ENCODE data around the gene CNOT2.

The CNOT2 gene

DNA sequence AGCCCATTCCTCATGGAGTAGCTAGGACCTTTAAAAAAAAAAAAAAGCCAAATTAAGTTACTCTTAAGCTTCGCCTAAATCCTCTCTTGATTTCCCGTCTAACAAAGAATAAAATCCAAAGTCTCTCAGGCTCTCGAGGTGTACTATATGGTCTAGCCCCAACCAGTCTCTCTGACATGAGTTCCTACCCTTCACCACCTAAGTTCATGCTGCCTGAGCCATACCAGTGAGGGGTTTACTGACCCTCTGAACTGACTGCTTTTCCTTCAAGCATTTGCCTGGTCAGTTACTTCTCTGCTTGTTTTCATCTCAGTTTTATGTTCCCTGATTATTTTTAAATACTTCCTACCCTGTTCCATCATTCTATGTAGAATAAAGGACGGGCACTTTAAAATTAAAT lies 64.6 kb downstream of the CNOT2 start:
- DNase-seq, result no peak

DNA sequence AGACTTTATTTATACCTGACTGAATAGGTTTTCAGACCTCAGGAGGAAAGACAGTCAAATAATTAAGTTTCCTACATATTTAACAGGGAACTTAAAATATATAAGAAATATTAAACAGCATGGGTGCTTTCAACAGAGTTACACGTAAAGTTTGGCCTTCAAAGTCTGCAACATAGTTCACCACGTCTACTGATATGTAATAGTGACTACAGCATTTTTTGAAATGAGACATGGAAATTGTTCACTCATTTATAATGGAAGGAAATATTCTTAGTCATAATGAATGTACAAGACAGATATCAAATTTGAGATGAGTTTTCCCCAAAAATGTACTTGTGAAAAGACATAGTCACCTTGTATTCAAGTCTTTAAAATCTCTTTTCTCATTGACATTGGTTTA lies 66.1 kb downstream of the CNOT2 start:
- no peak for DNase-seq

DNA sequence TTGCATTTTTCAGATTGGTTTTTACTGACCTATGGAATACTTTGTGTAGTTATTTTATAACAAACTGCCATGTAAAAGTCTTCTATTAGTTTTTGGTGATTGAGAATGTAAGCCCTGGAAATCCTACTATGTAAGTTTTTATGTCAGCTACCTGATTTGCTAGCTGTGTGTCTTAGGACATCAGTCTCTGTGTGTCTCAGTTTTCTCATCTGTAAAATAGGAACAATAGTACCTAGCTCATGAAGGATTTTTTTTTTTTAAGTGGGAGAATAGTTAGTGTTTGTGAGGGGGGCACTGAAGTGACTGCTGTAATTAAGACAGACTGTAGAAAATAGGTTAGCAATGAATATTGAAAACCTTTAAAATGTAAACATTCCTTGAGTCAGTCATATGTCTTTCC lies 70.9 kb downstream of the CNOT2 start:
- no peak for DNase-seq

DNA sequence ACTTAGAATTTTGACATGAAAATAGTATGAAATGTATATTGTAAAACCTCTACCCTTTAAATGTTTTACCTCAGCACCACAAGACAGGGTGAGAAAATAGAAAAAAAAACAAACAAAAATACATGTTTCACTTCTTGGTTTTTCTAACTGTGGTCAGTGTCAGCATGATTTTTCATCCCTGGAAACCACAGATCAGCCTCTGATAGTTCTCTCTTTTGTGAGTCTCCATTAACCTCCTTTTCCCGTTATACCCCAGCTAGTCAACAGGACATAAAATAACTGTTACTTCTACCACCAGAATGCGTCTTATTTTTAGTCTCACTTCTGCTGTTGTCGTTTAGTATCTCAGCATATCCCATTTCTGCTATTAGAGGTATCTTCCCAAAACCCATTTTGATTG lies 74.5 kb downstream of the CNOT2 start:
- no peak for DNase-seq

- no peak for DNase-seq
Measured at GRCh38 chr12:70319605-70320004, 76.4 kb downstream of the CNOT2 start.

- DNase-seq, result peak; percentile 41
Measured at GRCh38 chr12:70321191-70321590, 78.0 kb downstream of the CNOT2 start.

DNA sequence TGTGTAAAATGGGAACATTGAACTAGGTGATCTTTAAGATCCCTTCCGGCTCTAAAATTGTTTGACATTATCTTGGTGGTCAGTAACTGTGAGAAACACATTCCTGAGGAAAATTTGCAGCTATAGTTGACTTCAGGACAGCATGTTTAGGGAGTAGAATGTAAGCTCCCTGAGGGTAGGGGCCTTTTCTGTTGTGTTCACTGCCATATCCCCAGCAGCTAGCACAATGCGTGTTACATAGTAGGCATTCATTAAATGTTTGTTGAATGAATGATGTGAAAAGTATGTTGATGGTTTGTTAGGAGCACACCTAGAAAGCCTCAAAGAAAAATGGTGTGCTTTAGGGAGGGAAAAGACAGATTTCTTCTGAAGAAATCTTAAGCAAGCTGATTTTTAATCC lies 84.3 kb downstream of the CNOT2 start:
- no peak for DNase-seq

DNA sequence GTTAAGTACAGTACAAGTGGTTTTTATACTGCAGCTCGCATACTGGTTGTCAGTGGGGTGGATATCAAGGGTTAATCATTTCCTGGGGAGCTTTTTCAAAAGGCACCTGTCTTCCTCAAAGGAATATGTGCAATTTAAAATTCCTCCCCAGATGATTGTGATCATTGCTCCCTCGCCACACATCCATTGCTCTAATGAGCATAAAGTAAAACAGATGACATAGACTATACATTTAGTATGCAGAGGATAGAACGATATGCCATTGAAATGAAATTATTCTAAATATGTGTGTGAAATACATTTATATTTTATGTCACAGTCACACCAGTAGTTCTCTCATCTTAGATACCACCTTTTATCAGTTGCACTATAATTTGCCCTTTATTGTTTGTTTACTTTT lies 86.5 kb downstream of the CNOT2 start:
- DNase-seq, result no peak

DNA sequence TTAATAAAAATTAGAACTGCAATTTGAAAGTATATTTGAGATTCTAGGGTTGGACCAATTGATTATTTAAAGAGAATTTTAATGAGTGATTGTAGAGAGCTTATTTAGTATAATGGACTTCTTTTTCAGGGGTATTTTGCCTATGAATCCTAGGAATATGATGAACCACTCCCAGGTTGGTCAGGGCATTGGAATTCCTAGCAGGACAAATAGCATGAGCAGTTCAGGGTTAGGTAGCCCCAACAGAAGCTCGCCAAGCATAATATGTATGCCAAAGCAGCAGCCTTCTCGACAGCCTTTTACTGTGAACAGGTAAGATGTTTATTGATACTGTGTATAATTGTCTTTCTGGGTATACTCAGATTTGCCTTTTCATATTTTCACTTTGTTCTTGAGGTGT lies 86.9 kb downstream of the CNOT2 start:
- no peak for DNase-seq

DNA sequence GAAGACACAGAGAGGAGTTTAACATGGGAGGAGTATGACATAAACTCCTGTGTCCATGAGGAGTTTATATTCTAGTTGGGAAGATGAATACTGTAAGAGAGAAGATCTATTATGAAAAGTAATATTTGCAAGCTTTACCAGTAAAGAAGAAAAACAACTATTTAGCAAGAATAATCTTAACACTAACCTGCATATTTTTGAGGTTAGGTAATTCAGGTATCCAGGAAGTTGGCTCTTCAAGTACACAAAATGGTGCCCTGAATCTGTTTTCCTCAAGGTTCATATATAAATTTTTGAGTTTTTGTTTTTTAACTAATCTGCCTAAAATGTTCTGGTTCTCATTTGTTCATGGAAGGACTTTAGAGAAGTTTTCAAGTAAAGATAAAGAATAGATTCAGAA lies 89.0 kb downstream of the CNOT2 start:
- no peak for DNase-seq

- no peak for DNase-seq
Measured at GRCh38 chr12:70334742-70335141, 91.5 kb downstream of the CNOT2 start.

- DNase-seq, result no peak
Measured at GRCh38 chr12:70338531-70338930, 95.3 kb downstream of the CNOT2 start.

DNA sequence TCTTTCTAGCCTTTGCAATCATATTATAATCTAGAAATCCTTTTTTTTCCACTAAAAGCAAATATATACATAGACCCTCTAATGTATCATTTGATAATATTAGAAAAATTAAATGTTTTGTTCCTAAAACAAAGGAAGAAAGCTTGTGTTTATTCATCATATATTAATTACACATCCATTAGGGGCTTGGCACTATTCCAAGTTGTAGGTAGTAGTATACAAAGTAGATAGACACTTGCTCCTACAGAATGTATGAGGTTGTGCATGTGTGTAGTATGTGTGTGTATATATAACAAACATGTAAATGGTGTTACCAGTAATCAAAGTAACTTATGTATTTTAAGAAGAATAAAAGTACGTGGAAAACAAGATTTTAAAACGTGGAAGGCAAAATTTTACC lies 107.8 kb downstream of the CNOT2 start:
- no peak for DNase-seq

DNA sequence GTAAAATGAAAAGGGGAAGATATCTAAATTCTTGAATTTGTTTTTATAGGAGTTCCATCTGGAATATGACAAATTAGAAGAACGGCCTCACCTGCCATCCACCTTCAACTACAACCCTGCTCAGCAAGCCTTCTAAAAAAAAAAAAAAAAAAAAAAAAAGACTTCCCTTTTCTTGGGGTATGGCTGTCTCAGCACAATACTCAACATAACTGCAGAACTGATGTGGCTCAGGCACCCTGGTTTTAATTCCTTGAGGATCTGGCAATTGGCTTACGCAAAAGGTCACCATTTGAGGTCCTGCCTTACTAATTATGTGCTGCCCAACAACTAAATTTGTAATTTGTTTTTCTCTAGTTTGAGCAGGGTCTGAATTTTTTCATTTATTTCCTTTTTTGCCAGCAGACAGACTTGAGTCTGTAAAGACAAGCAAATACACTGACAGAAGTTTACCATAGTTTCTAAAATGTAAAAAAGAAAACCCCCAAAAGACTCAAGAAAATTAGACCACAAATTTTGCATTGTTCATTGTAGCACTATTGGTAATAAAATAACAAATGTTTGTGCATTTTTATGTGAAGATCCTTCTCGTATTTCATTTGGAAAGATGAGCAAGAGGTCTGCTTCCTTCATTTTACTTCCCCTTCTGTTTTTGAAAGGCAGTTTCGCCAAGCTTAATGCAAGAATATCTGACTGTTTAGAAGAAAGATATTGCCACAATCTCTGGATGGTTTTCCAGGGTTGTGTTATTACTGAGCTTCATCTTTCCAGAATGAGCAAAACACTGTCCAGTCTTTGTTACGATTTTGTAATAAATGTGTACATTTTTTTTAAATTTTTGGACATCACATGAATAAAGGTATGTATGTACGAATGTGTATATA lies 110.8 kb downstream of the CNOT2 start:
- no peak for DNase-seq

- DNase-seq, result no peak
Measured at GRCh38 chr12:70354787-70355186, 111.6 kb downstream of the CNOT2 start.

GRCh38 chr12:70355972-70356371 lies 112.7 kb downstream of the CNOT2 start:
- DNase-seq, result no peak

GRCh38 chr12:70359458-70360197 lies 116.4 kb downstream of the CNOT2 start:
- DNase-seq, result no peak

DNA sequence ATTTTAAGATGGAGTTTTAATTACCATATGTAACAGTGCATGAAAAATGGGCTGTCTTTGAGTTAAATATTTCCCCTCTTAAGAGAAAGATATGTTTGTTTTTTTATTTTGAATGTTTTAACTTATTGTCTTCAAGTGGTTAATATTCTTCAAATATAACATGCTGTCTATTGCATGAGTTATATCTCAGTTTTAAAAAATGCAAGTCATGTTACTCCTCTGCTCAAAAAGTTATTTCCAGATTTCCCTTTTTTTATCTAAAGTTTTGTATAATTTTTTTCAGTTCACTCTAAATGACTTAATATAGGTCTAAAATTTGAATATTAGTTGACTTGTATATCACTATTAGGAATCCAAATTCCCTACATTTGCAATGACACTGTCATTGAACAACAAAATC lies 117.0 kb downstream of the CNOT2 start:
- DNase-seq, result no peak

GRCh38 chr12:70364695-70365397 lies 121.6 kb downstream of the CNOT2 start:
- DNase-seq, result no peak

DNA sequence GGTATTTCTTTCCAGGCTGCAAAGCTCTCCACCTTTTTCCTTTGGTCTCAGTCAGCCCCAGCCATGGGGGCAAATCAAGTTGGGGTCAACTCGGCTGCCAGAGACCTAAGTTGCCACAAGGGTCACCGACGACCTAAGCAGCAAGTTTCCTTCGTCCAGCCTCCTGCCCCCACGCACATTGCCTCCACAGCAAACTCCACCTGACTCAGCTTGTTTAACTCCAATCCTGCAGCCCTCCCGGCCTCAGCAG lies 122.1 kb downstream of the CNOT2 start:
- DNase-seq, result no peak

DNA sequence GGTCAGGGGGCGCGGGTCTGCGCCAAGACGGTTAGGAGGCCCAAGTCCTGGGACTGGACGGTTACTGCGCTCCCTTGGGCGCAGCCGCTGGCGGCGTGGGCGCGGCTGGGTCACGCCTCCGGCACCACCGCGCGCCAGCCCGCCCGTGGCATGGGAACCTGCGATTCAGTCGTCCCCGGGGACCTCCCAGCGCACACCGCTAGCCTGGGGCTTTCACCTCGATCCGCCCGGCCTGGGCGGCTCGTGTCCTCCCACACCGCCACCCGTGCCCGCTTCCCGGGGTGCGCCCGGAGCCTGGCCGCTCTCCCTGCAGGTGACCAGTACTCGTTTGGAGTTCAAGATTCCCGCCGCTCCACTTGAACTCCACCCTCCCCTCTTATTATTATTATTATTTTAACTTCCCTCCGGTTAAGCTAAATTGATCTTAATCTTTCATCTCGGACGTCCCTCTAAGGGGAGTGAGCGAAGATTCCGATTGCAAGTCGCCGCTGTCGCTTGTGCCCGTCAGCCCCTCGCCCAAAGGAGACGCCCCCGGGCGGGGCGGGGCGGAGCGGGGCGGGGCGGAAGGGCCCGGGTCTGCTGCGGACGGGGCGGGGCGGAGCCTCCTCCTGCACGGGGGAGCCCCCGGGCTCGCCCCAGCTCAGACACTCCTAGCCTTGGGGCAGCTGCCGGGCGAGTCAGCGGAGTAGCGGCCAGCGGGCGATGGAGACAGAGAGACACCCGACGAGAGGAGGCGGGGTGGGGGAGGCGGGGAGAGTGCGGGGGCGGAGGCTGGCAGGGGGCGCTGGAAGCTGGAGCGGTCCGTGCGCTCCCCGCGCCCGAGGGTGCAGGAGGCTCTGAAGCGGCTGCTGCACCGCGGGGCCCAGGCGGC lies 122.7 kb downstream of the CNOT2 start, which contains the start of gene KCNMB4:
Gene KCNMB4 (plus strand): TSS at position 643 of the 871 bp plus-strand sequence. CDS start 445 bp downstream, outside the sequence.
- DNase-seq, result no peak

DNA sequence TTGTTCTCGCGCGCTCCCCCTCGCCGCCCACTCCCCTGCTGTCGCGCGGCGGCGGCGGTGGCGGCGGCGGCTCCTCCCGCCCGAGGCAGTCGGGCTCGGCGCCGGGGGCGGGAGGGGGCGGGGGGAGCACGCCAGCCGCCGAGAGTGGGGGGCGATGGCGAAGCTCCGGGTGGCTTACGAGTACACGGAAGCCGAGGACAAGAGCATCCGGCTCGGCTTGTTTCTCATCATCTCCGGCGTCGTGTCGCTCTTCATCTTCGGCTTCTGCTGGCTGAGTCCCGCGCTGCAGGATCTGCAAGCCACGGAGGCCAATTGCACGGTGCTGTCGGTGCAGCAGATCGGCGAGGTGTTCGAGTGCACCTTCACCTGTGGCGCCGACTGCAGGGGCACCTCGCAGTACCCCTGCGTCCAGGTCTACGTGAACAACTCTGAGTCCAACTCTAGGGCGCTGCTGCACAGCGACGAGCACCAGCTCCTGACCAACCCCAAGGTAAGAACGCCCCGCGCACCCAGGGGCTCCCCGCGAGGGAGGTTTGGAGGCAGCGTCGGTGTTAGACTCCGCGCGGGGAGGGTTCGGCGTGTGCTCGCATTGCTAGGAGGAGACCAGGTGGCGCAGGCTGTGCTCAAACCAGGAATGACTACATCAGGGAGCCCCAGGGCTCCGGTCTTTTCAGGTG lies 123.5 kb downstream of the CNOT2 start:
- no peak for DNase-seq
